ENCODE results near the gene CAPZB.
"Not testable (repeated sequence)": the region's sequence is repeated elsewhere in the genome, so short reads cannot be mapped to it uniquely, and the experiment has no call there.

Gene CAPZB

GRCh38 chr1:19485362-19486187 lies at the start of gene CAPZB:
Gene CAPZB, minus strand, starts transcription at chr1:19485539. Its CDS starts 101 bp downstream, at chr1:19485438.
- peak; percentile 96 for DNase-seq

GRCh38 chr1:19534281-19534680 lies 48.9 kb upstream of the CAPZB start:
- no peak for DNase-seq

GRCh38 chr1:19533626-19534025 lies 48.3 kb upstream of the CAPZB start:
- no peak for DNase-seq

GRCh38 chr1:19532519-19532918 lies 47.2 kb upstream of the CAPZB start:
- DNase-seq = no peak

- DNase-seq = no peak
Observed at GRCh38 chr1:19529664-19530063, 44.3 kb upstream of the CAPZB start.

- DNase-seq = no peak
Observed at GRCh38 chr1:19528438-19528837, 43.1 kb upstream of the CAPZB start.

- no peak for DNase-seq
Observed at GRCh38 chr1:19525607-19526545, 40.5 kb upstream of the CAPZB start.

- no peak for DNase-seq
Observed at GRCh38 chr1:19524791-19525190, 39.5 kb upstream of the CAPZB start.

- not testable (repeated sequence) for DNase-seq
Observed at GRCh38 chr1:19522570-19522969, 37.2 kb upstream of the CAPZB start.

GRCh38 chr1:19521411-19521810 lies 36.1 kb upstream of the CAPZB start:
- no peak for DNase-seq

- DNase-seq = no peak
Observed at GRCh38 chr1:19517017-19517416, 31.7 kb upstream of the CAPZB start.

GRCh38 chr1:19515201-19515600 lies 29.9 kb upstream of the CAPZB start:
- no peak for DNase-seq

- DNase-seq = no peak
Observed at GRCh38 chr1:19514391-19514831, 29.1 kb upstream of the CAPZB start.

GRCh38 chr1:19512545-19512944 lies 27.2 kb upstream of the CAPZB start:
- DNase-seq = no peak

GRCh38 chr1:19511116-19511515 lies 25.8 kb upstream of the CAPZB start:
- DNase-seq = no peak

GRCh38 chr1:19509647-19510046 lies 24.3 kb upstream of the CAPZB start:
- not testable (repeated sequence) for DNase-seq

- no peak for DNase-seq
Observed at GRCh38 chr1:19507516-19507915, 22.2 kb upstream of the CAPZB start.

- no peak for DNase-seq
Observed at GRCh38 chr1:19505693-19506457, 20.5 kb upstream of the CAPZB start.

GRCh38 chr1:19504796-19505692 lies 19.7 kb upstream of the CAPZB start:
- no peak for DNase-seq

GRCh38 chr1:19502284-19502683 lies 16.9 kb upstream of the CAPZB start:
- DNase-seq = not testable (repeated sequence)

GRCh38 chr1:19499887-19500286 lies 14.5 kb upstream of the CAPZB start:
- DNase-seq = not testable (repeated sequence)

- DNase-seq = not testable (repeated sequence)
Observed at GRCh38 chr1:19497443-19497842, 12.1 kb upstream of the CAPZB start.
